HG03045 (cell line): ENCODE data around the gene TGDS.
A peak's percentile ranks its signal among the peaks of the same experiment; 100 is the strongest.
"Not testable (repeated sequence)": the region's sequence is repeated elsewhere in the genome, so short reads cannot be mapped to it uniquely, and the experiment has no call there.

ENCODE experiments used
- ATAC-seq: cut with Tn5 transposase; IDR thresholded peaks from one replicate; pipeline ENCODE4 v1.9.1; 2021; ENCODE audit warnings: mild to moderate bottlenecking, moderate library complexity; ENCODE audit not compliant: unreplicated experiment

TGDS gene

GRCh38 chr13:94553766-94554165, 42.2 kb downstream of the TGDS start:
- no peak for ATAC-seq

GRCh38 chr13:94552095-94552494, 43.9 kb downstream of the TGDS start:
- ATAC-seq = no peak

- no peak for ATAC-seq
These were observed 45.8 kb downstream of the TGDS start for GRCh38 chr13:94550062-94550738.

GRCh38 chr13:94549232-94550061, 46.5 kb downstream of the TGDS start:
- ATAC-seq = peak; percentile 92

- ATAC-seq = peak; percentile 65
These were observed 47.1 kb downstream of the TGDS start for GRCh38 chr13:94548821-94549231.

GRCh38 chr13:94548382-94548781, 47.6 kb downstream of the TGDS start:
- ATAC-seq = no peak

GRCh38 chr13:94546061-94546839, 49.7 kb downstream of the TGDS start:
- ATAC-seq = no peak

- no peak for ATAC-seq
These were observed 51.0 kb downstream of the TGDS start for GRCh38 chr13:94544922-94545321.

- ATAC-seq = no peak
These were observed 53.0 kb downstream of the TGDS start for GRCh38 chr13:94542917-94543316.

GRCh38 chr13:94537740-94538630, 58.0 kb downstream of the TGDS start:
- no peak for ATAC-seq

- ATAC-seq = no peak
These were observed 60.2 kb downstream of the TGDS start for GRCh38 chr13:94535775-94536174.

- no peak for ATAC-seq
These were observed 60.7 kb downstream of the TGDS start for GRCh38 chr13:94535231-94535630.

GRCh38 chr13:94534166-94534565, 61.8 kb downstream of the TGDS start:
- ATAC-seq = no peak

- ATAC-seq = not testable (repeated sequence)
These were observed 63.7 kb downstream of the TGDS start for GRCh38 chr13:94532278-94532677.

GRCh38 chr13:94526956-94527355, 69.0 kb downstream of the TGDS start:
- ATAC-seq = not testable (repeated sequence)

GRCh38 chr13:94525781-94526180, 70.2 kb downstream of the TGDS start:
- ATAC-seq = no peak

GRCh38 chr13:94524407-94524806, 71.5 kb downstream of the TGDS start:
- ATAC-seq = no peak
